HG02798 (cell line): ENCODE results near the gene ACP5.

Source experiments
- ATAC-seq: cut with Tn5 transposase; IDR thresholded peaks from one replicate; pipeline ENCODE4 v1.9.1; 2021; ENCODE audit warnings: mild to moderate bottlenecking; ENCODE audit not compliant: unreplicated experiment, poor library complexity

ACP5 gene

DNA sequence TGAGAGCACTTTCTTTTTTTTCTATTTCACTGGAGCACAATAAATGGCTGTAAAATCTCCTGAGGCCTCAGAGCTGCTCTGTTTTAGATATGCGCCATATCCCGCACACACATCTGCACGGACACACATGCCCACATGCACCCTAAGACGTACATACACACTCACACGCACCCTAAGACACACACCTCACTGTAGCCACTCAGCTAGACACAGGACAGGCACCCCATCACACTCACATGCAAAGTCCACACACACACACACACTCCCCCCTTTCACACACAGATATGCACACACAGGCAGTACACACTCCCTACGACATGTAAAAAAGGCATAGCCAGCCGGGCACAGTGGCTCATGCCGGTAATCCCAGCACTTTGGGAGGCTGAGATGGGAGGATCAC lies 27.2 kb downstream of the ACP5 start:
- ATAC-seq, result no peak

- ATAC-seq, result no peak
These were observed 28.0 kb downstream of the ACP5 start for GRCh38 chr19:11549386-11549953.

GRCh38 chr19:11547929-11548700 lies 29.3 kb downstream of the ACP5 start:
- ATAC-seq, result no peak

- ATAC-seq, result no peak
These were observed 36.2 kb downstream of the ACP5 start for GRCh38 chr19:11541238-11541637.

- no peak for ATAC-seq
These were observed 36.8 kb downstream of the ACP5 start for GRCh38 chr19:11540645-11541044.

- no peak for ATAC-seq
These were observed 37.7 kb downstream of the ACP5 start for GRCh38 chr19:11539495-11540365.

DNA sequence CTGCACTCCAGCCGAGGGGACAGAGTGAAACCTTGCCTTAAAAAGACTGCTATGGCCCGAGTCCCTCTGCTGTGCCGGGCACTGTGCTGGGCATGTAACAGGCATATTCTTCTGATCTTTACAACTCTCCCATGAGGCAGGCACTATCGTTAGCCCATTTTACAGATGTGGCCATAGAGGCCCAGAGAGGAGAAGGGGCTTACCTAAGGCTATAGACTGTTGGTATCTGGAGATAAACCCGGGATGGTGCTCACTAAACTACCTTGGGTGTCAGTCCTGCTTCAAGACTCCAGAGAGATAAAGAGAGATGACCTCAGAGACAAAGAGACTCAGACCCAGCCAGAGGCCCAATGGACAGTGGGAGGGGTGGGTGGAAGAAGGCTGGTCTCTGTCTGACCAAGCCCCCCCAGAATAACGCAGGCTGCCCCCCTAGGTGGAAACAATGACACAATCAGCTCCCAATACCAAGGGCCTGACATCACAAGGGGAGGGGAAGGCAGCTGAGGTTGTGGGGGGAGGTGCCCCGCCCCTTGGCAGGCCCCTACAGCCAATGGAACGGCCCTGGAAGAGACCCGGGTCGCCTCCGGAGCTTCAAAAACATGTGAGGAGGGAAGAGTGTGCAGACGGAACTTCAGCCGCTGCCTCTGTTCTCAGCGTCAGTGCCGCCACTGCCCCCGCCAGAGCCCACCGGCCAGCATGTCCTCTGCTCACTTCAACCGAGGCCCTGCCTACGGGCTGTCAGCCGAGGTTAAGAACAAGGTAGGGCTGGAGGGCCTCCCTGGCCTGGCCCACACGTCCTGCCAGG lies 39.0 kb downstream of the ACP5 start, which contains the start of gene CNN1:
CNN1 (plus strand) TSS at position 620 of the 805 bp plus-strand sequence; CDS start at position 697, 77 bp downstream.
- no peak for ATAC-seq

GRCh38 chr19:11535792-11536595 lies 41.5 kb downstream of the ACP5 start:
- peak; percentile 88 for ATAC-seq

DNA sequence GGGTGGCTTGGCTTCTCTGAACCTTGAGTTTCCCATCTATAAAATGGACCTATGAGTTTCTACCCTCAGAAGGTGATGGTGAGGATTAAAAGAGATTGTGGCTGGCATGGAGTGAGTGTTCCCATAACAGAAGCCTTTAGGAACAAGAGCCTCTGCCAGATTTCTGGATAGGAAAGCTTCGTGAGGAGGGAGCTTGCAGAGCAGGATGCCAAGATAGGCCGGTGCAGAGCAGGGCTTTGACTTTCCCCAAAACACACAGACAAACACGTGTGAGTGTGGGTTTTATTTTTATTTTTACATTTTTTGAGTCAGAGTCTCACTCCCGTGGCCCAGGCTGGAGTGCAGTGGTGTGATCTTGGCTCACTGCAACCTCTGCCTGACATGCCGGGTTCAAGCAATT lies 42.5 kb downstream of the ACP5 start:
- no peak for ATAC-seq

GRCh38 chr19:11534538-11534937 lies 42.9 kb downstream of the ACP5 start:
- ATAC-seq, result no peak

GRCh38 chr19:11530432-11530831 lies 47.0 kb downstream of the ACP5 start:
- no peak for ATAC-seq

GRCh38 chr19:11528551-11529341 lies 48.7 kb downstream of the ACP5 start, which contains the start of gene ECSIT:
Gene ECSIT, minus strand, starts transcription at chr19:11529134. Its CDS starts 9,964 bp downstream, at chr19:11519170.
- ATAC-seq, result peak; percentile 97
